ENCODE results near the gene TEPSIN. TPM values are rescaled to one million over a fixed set of nuclear protein-coding genes. Genes with fewer than 3 reads are reported as not detected.

The TEPSIN gene
- polyA plus RNA-seq, 1 donor from 2014 or later, result 50.0 TPM

- H3K4me3 ChIP-seq (ENCODE audit: low read length), result no peak overlapping the region
- H3K27me3 ChIP-seq (ENCODE audit: insufficient read depth, low read depth, low read length), result no peaks in the 10 kb centered on the region
- no peak overlapping the region for H3K9ac ChIP-seq (ENCODE audit: low read length)
- no peak overlapping the region for H2AFZ ChIP-seq (ENCODE audit: low read depth, low read length)
- H3K9me2 ChIP-seq (ENCODE audit: insufficient read depth, low read length), result no peaks in the 10 kb centered on the region
- H3K9me3 ChIP-seq (ENCODE audit: low read length), result no peaks in the 10 kb centered on the region
- H3K79me2 ChIP-seq (replicated peaks; ENCODE audit: insufficient read depth, low read length), result no peaks in the 10 kb centered on the region
- TF ChIP-seq POLR2AphosphoS5 (IDR thresholded peaks at IDR 0.05) (no peak), MXI1 (conservative IDR thresholded peaks at IDR 0.05; ENCODE audit: poor library complexity, severe bottlenecking) (no peak), RAD21 (conservative IDR thresholded peaks at IDR 0.05) (no peak), CTCF (IDR thresholded peaks at IDR 0.05; ENCODE audit: poor library complexity, severe bottlenecking) (no peak), REST (IDR thresholded peaks at IDR 0.05; ENCODE audit: borderline replicate concordance) (no peak), EP300 (conservative IDR thresholded peaks at IDR 0.05; ENCODE audit: poor library complexity, severe bottlenecking) (no peak), SMC3 (conservative IDR thresholded peaks at IDR 0.05; ENCODE audit: poor library complexity) (no peak), EZH2 (IDR thresholded peaks at IDR 0.05; ENCODE audit: borderline replicate concordance, insufficient read depth, low read length, poor library complexity, severe bottlenecking) (no peak), TAF1 (IDR thresholded peaks at IDR 0.05; ENCODE audit: low read depth) (no peak)
- no peaks in the 10 kb centered on the region for H3K36me3 ChIP-seq (ENCODE audit: insufficient read depth, low read length)
- H3F3A ChIP-seq (ENCODE audit: insufficient read depth, low read length, poor library complexity, severe bottlenecking), result no peaks in the 10 kb centered on the region
- no peak overlapping the region for H3K27ac ChIP-seq (ENCODE audit: low read length)
- no peak overlapping the region for H3K4me2 ChIP-seq (ENCODE audit: low read length)
- H4K20me1 ChIP-seq (ENCODE audit: insufficient read depth), result no peaks in the 10 kb centered on the region
Measured at GRCh38 chr17:81191646-81192045, 47.2 kb downstream of the TEPSIN start.

GRCh38 chr17:81191116-81191515, 47.7 kb downstream of the TEPSIN start:
- no peak for TF ChIP-seq EZH2 (IDR thresholded peaks at IDR 0.05; ENCODE audit: borderline replicate concordance, insufficient read depth, low read length, poor library complexity, severe bottlenecking)
- TF ChIP-seq CTCF (IDR thresholded peaks at IDR 0.05; ENCODE audit: poor library complexity, severe bottlenecking), result no peak
- TF ChIP-seq EP300 (conservative IDR thresholded peaks at IDR 0.05; ENCODE audit: poor library complexity, severe bottlenecking), result no peak
- no peak for TF ChIP-seq TAF1 (IDR thresholded peaks at IDR 0.05; ENCODE audit: low read depth)
- TF ChIP-seq MXI1 (conservative IDR thresholded peaks at IDR 0.05; ENCODE audit: poor library complexity, severe bottlenecking), result no peak
- no peak for TF ChIP-seq POLR2AphosphoS5 (IDR thresholded peaks at IDR 0.05)
- TF ChIP-seq REST (IDR thresholded peaks at IDR 0.05; ENCODE audit: borderline replicate concordance), result no peak
- no peak for TF ChIP-seq RAD21 (conservative IDR thresholded peaks at IDR 0.05)
- no peak for TF ChIP-seq SMC3 (conservative IDR thresholded peaks at IDR 0.05; ENCODE audit: poor library complexity)
- H3K27ac ChIP-seq (ENCODE audit: low read length), result no peak overlapping the region
- no peaks in the 10 kb centered on the region for H3K27me3 ChIP-seq (ENCODE audit: insufficient read depth, low read depth, low read length)
- H3F3A ChIP-seq (ENCODE audit: insufficient read depth, low read length, poor library complexity, severe bottlenecking), result no peaks in the 10 kb centered on the region
- H2AFZ ChIP-seq (ENCODE audit: low read depth, low read length), result no peak overlapping the region
- no peaks in the 10 kb centered on the region for H3K79me2 ChIP-seq (replicated peaks; ENCODE audit: insufficient read depth, low read length)
- H3K9me2 ChIP-seq (ENCODE audit: insufficient read depth, low read length), result no peaks in the 10 kb centered on the region
- no peaks in the 10 kb centered on the region for H3K36me3 ChIP-seq (ENCODE audit: insufficient read depth, low read length)
- no peak overlapping the region for H3K4me3 ChIP-seq (ENCODE audit: low read length)
- H3K9me3 ChIP-seq (ENCODE audit: low read length), result no peaks in the 10 kb centered on the region
- H4K20me1 ChIP-seq (ENCODE audit: insufficient read depth), result no peaks in the 10 kb centered on the region
- H3K4me2 ChIP-seq (ENCODE audit: low read length), result no peak overlapping the region
- H3K9ac ChIP-seq (ENCODE audit: low read length), result no peak overlapping the region
